Measurements from ENCODE around the gene AFAP1L1. TPM values are rescaled to one million over a fixed set of nuclear protein-coding genes. Genes with fewer than 3 reads are reported as not detected.

The AFAP1L1 gene
- total RNA-seq, 1 donor = 1.1 TPM

DNA sequence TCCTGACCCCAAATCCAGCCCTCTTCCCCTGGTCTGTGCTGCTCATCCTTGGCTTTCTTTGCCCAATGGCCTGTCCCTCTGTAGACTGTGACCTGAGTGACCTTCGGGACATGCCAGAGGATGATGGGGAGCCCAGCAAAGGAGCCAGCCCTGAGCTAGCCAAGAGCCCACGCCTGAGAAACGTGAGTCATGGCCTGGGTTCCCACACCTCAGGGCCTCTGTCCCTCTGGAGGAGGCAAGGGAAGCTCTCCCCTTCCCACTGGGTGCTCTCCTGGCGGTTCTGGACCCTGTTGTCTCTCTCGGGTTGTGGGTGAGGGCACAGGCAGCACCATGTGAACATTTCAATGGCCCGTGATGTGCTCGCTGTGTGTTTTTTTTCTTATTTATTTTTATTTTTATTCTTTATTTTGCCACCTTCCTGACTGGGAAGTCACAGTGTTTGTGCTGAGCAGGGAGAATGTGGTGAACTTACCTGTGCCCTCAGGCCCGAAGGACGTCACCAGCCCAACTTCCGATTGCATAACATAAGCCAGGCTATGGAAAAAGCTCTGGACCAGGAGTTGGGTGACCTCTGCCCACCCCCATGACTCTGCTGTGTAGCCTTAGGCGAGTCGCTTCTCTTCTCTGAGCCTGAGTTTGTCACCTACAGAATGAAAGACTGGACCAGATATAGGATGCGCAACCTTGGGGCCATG, 29.5 kb downstream of the AFAP1L1 start:
- no peak overlapping the region for H2AFZ ChIP-seq (ENCODE audit: low read length)
- no peak overlapping the region for H3K4me3 ChIP-seq (ENCODE audit: insufficient read depth, low read length)
- TF ChIP-seq, protein P1, sequence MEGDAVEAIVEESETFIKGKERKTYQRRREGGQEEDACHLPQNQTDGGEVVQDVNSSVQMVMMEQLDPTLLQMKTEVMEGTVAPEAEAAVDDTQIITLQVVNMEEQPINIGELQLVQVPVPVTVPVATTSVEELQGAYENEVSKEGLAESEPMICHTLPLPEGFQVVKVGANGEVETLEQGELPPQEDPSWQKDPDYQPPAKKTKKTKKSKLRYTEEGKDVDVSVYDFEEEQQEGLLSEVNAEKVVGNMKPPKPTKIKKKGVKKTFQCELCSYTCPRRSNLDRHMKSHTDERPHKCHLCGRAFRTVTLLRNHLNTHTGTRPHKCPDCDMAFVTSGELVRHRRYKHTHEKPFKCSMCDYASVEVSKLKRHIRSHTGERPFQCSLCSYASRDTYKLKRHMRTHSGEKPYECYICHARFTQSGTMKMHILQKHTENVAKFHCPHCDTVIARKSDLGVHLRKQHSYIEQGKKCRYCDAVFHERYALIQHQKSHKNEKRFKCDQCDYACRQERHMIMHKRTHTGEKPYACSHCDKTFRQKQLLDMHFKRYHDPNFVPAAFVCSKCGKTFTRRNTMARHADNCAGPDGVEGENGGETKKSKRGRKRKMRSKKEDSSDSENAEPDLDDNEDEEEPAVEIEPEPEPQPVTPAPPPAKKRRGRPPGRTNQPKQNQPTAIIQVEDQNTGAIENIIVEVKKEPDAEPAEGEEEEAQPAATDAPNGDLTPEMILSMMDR (IDR thresholded peaks at IDR 0.05; ENCODE audit: extremely low read depth, low read depth, low read length) = no peak
- no peaks in the 10 kb centered on the region for H3K27me3 ChIP-seq (ENCODE audit: insufficient read depth, low read length)
- no peaks in the 10 kb centered on the region for H4K20me1 ChIP-seq (ENCODE audit: insufficient read depth, low read length)
- no peaks in the 10 kb centered on the region for H3K36me3 ChIP-seq (ENCODE audit: insufficient read depth, low read length)
- DNase-seq (ENCODE audit: insufficient read length, low spot score, missing footprints) = no peak
- no peak overlapping the region for H3K4me2 ChIP-seq (ENCODE audit: insufficient read depth, low read length)
- no peaks in the 10 kb centered on the region for H3K79me2 ChIP-seq (ENCODE audit: insufficient read depth, low read length)
- H3K9me3 ChIP-seq (ENCODE audit: low read depth, low read length) = no peaks in the 10 kb centered on the region
- no peak overlapping the region for H3K27ac ChIP-seq (ENCODE audit: low read depth, low read length)
- H3K4me1 ChIP-seq (ENCODE audit: insufficient read depth, low read length) = peaks cover 7% of the 10 kb centered on the region

DNA sequence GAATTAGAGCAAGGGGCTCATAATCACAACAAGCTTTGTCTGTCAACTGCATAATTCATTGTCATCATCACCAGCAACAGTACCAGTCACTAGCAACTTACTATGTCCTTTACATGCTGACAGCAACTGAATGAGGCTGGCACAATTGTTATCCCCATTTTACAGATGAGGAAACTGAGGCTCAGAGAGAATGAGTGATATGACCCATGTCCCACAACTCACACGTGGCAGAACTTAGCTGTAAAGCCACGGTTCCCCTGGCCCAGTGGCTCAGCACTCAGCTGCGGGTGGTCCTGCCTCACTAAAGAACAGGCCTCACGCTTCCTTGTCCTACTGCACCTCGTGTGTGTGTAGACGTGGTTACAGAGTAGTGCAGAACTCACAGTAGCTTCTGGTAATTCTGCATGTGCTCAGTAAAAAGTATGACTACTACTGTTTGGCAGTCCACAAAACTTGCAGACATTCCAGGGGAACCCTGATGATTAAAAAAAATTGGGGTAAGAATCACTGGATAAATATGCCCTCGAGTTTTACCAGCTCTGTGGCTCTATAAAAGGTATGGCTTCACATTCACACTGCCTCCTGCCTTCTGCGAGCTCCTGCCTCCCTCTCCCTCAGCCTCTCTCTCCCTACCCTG, 30.2 kb downstream of the AFAP1L1 start:
- no peaks in the 10 kb centered on the region for H4K20me1 ChIP-seq (ENCODE audit: insufficient read depth, low read length)
- H3K79me2 ChIP-seq (ENCODE audit: insufficient read depth, low read length) = no peaks in the 10 kb centered on the region
- H3K4me1 ChIP-seq (ENCODE audit: insufficient read depth, low read length) = peaks cover 7% of the 10 kb centered on the region
- peak overlapping the region; percentile 42 for H2AFZ ChIP-seq (ENCODE audit: low read length)
- H3K9me3 ChIP-seq (ENCODE audit: low read depth, low read length) = no peaks in the 10 kb centered on the region
- peak; percentile 92 for DNase-seq (ENCODE audit: insufficient read length, low spot score, missing footprints)
- TF ChIP-seq, protein P1 (IDR thresholded peaks at IDR 0.05; ENCODE audit: extremely low read depth, low read depth, low read length) = no peak
- H3K27ac ChIP-seq (ENCODE audit: low read depth, low read length) = no peak overlapping the region
- no peaks in the 10 kb centered on the region for H3K27me3 ChIP-seq (ENCODE audit: insufficient read depth, low read length)
- H3K4me2 ChIP-seq (ENCODE audit: insufficient read depth, low read length) = no peak overlapping the region
- H3K4me3 ChIP-seq (ENCODE audit: insufficient read depth, low read length) = no peak overlapping the region
- H3K36me3 ChIP-seq (ENCODE audit: insufficient read depth, low read length) = no peaks in the 10 kb centered on the region

DNA sequence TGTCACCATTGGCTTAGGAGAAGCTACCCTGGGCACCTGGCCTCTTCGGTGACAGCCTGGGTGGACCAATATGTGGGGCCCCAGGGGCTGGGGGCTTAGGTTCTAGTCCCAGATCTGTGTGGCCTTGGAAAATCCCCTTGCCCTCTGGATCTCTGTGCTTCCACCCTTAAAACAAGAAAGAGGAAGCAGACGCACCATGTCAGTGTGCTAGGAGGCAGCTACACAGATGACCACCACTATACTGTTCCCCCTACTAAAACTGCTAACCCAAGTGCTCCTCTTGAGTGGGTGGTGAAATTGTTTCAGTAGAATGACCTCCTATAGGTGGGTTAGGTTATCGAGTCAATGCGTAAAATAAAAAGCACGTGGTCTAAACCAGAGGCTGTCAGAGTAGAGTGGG, 31.0 kb downstream of the AFAP1L1 start:
- no peaks in the 10 kb centered on the region for H3K9me3 ChIP-seq (ENCODE audit: low read depth, low read length)

DNA sequence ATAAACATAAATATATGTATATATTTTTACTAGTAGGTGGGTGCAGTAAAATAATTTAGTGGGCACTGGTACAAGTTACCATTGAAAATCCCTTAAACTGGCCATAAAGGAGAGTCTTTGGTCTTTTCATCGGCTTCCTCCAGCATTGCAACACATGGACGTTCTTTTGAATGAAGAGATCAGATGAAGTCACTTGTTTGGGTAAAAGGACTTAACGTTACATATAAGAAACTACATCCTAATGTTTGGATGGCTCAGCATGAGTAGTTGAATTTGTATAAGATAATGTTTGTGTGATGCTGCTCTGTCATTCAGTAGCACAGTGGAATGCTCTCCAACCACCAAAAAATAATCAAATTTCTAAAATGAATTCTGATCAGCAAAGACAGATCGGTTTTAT, 31.6 kb downstream of the AFAP1L1 start:
- H3K27me3 ChIP-seq (ENCODE audit: insufficient read depth, low read length) = no peaks in the 10 kb centered on the region
- TF ChIP-seq, protein P1 (IDR thresholded peaks at IDR 0.05; ENCODE audit: extremely low read depth, low read depth, low read length) = no peak
- peaks cover 7% of the 10 kb centered on the region for H3K4me1 ChIP-seq (ENCODE audit: insufficient read depth, low read length)
- H3K9me3 ChIP-seq (ENCODE audit: low read depth, low read length) = no peaks in the 10 kb centered on the region
- no peaks in the 10 kb centered on the region for H3K36me3 ChIP-seq (ENCODE audit: insufficient read depth, low read length)
- no peak overlapping the region for H3K4me2 ChIP-seq (ENCODE audit: insufficient read depth, low read length)
- H3K27ac ChIP-seq (ENCODE audit: low read depth, low read length) = no peak overlapping the region
- H3K79me2 ChIP-seq (ENCODE audit: insufficient read depth, low read length) = no peaks in the 10 kb centered on the region
- DNase-seq (ENCODE audit: insufficient read length, low spot score, missing footprints) = no peak
- H3K4me3 ChIP-seq (ENCODE audit: insufficient read depth, low read length) = no peak overlapping the region
- no peak overlapping the region for H2AFZ ChIP-seq (ENCODE audit: low read length)
- no peaks in the 10 kb centered on the region for H4K20me1 ChIP-seq (ENCODE audit: insufficient read depth, low read length)

More for the DNA sequence above, 31.0 kb downstream of the AFAP1L1 start:
- no peak overlapping the region for H3K4me3 ChIP-seq (ENCODE audit: insufficient read depth, low read length)
- no peak overlapping the region for H2AFZ ChIP-seq (ENCODE audit: low read length)
- DNase-seq (ENCODE audit: insufficient read length, low spot score, missing footprints) = no peak
- no peaks in the 10 kb centered on the region for H3K27me3 ChIP-seq (ENCODE audit: insufficient read depth, low read length)
- no peaks in the 10 kb centered on the region for H4K20me1 ChIP-seq (ENCODE audit: insufficient read depth, low read length)
- H3K79me2 ChIP-seq (ENCODE audit: insufficient read depth, low read length) = no peaks in the 10 kb centered on the region
- H3K4me1 ChIP-seq (ENCODE audit: insufficient read depth, low read length) = peaks cover 7% of the 10 kb centered on the region
- H3K27ac ChIP-seq (ENCODE audit: low read depth, low read length) = no peak overlapping the region
- TF ChIP-seq, protein P1 (IDR thresholded peaks at IDR 0.05; ENCODE audit: extremely low read depth, low read depth, low read length) = no peak
- H3K4me2 ChIP-seq (ENCODE audit: insufficient read depth, low read length) = no peak overlapping the region
- no peaks in the 10 kb centered on the region for H3K36me3 ChIP-seq (ENCODE audit: insufficient read depth, low read length)
